Effector memory CD8-positive, alpha-beta T cell (primary cell): ENCODE results near the gene TMEM203.

Source experiments
- ATAC-seq: fragments of 150-1000 bp; cut with Tn5 transposase; replicated peaks from 2 replicates; pipeline ENCODE4 v1.10.0; 2021; ENCODE audit warnings: mild to moderate bottlenecking, moderate library complexity
- DNase-seq, 3 experiments: peaks; one replicate each; pipeline ENCODE4 v3.0.0; 2021
- H3K27ac Mint-ChIP-seq, 2 donors: one replicate each; pipeline ENCODE4 v1.8.0; 2022; ENCODE audit warnings: mild to moderate bottlenecking in 2 of 2, mixed read lengths in 2 of 2, moderate library complexity in 2 of 2
- H3K27me3 Mint-ChIP-seq, 2 donors: one replicate each; pipeline ENCODE4 v1.8.0; 2022; ENCODE audit warnings: mixed read lengths in 2 of 2
- H3K36me3 Mint-ChIP-seq: one replicate; pipeline ENCODE4 v1.8.0; 2022; ENCODE audit warnings: mild to moderate bottlenecking, moderate library complexity, mixed read lengths; ENCODE audit not compliant: insufficient read depth
- H3K4me1 Mint-ChIP-seq, 2 donors: one replicate each; pipeline ENCODE4 v1.8.0; 2022; ENCODE audit warnings: low read depth in 2 of 2, mixed read lengths in 2 of 2
- H3K4me3 Mint-ChIP-seq, 2 donors: one replicate each; pipeline ENCODE4 v1.8.0; 2022; ENCODE audit warnings: mild to moderate bottlenecking in 2 of 2, mixed read lengths in 2 of 2, moderate library complexity in 2 of 2
- H3K9me3 Mint-ChIP-seq, 2 donors: one replicate each; pipeline ENCODE4 v1.8.0; 2022; ENCODE audit warnings: mixed read lengths in 2 of 2

The TMEM203 gene

GRCh38 chr9:137229903-137230704 is 24.7 kb upstream of the TMEM203 start:
- ATAC-seq, result no peak
- DNase-seq, result no peak
- Mint-ChIP-seq H3K9me3 (no peaks in the 10 kb centered on the region), H3K27ac (no peak overlapping the region), H3K27me3 (peaks cover 16 to 32% of the 10 kb centered on the region in 2 donors), H3K36me3 (no peaks in the 10 kb centered on the region), H3K4me1 (peaks cover 2 to 8% of the 10 kb centered on the region in 2 donors), H3K4me3 (no peak overlapping the region)

- Mint-ChIP-seq H3K36me3 (no peaks in the 10 kb centered on the region), H3K27ac (no peak overlapping the region), H3K9me3 (no peaks in the 10 kb centered on the region), H3K27me3 (peaks cover 16 to 24% of the 10 kb centered on the region in 2 donors), H3K4me3 (no peak overlapping the region), H3K4me1 (peaks cover 2 to 4% of the 10 kb centered on the region in 2 donors)
- ATAC-seq, result no peak
- DNase-seq, result no peak
These were observed 23.8 kb upstream of the TMEM203 start for GRCh38 chr9:137228968-137229896.

- DNase-seq (no peak), ATAC-seq (no peak)
- Mint-ChIP-seq H3K27me3 (peaks cover 16 to 24% of the 10 kb centered on the region in 2 donors), H3K4me1 (peaks cover 2 to 4% of the 10 kb centered on the region in 2 donors), H3K9me3 (no peaks in the 10 kb centered on the region), H3K4me3 (no peak overlapping the region), H3K36me3 (peaks cover 5% of the 10 kb centered on the region), H3K27ac (no peak overlapping the region)
These were observed 23.1 kb upstream of the TMEM203 start for GRCh38 chr9:137228506-137228967.

- DNase-seq (no peak), ATAC-seq (no peak)
- no peaks in the 10 kb centered on the region for H3K9me3 Mint-ChIP-seq
- no peak overlapping the region for H3K4me3 Mint-ChIP-seq
- H3K27ac Mint-ChIP-seq, result peak overlapping the region in 1 of 2 donors; percentile 8
- H3K4me1 Mint-ChIP-seq, result peaks cover 3 to 4% of the 10 kb centered on the region in 2 donors
- H3K36me3 Mint-ChIP-seq, result peaks cover 9% of the 10 kb centered on the region
- peaks cover 16 to 24% of the 10 kb centered on the region in 2 donors for H3K27me3 Mint-ChIP-seq
These were observed 22.5 kb upstream of the TMEM203 start for GRCh38 chr9:137227853-137228505.

- Mint-ChIP-seq H3K4me1 (peaks cover 4 to 5% of the 10 kb centered on the region in 2 donors), H3K4me3 (no peak within 1 kb of the TSS), H3K9me3 (no peaks in the 10 kb centered on the region), H3K27ac (peak within 1 kb of the TSS in 1 of 2 donors; percentile 8), H3K36me3 (peaks cover 9% of the 10 kb centered on the region), H3K27me3 (peaks cover 14 to 24% of the 10 kb centered on the region in 2 donors)
- ATAC-seq, result peak; percentile 40
- peak; percentile 77 to 82 (median 81) for DNase-seq
These were observed 21.8 kb upstream of the TMEM203 start, which contains the start of gene RNF224 for GRCh38 chr9:137227054-137227852. RNF224 (plus strand) TSS chr9:137227502; CDS start chr9:137228336, 834 bp downstream.

- Mint-ChIP-seq H3K9me3 (no peaks in the 10 kb centered on the region), H3K27me3 (peaks cover 7 to 16% of the 10 kb centered on the region in 2 donors), H3K4me3 (no peak overlapping the region), H3K27ac (no peak overlapping the region), H3K4me1 (peaks cover 4 to 5% of the 10 kb centered on the region in 2 donors), H3K36me3 (peaks cover 9% of the 10 kb centered on the region)
- ATAC-seq, result no peak
- no peak for DNase-seq
These were observed 21.0 kb upstream of the TMEM203 start for GRCh38 chr9:137226338-137227053.

- no peak for ATAC-seq
- DNase-seq, result no peak
- Mint-ChIP-seq H3K9me3 (no peaks in the 10 kb centered on the region), H3K36me3 (peaks cover 11% of the 10 kb centered on the region), H3K27ac (no peak overlapping the region), H3K4me3 (no peak overlapping the region), H3K27me3 (peaks cover 6 to 9% of the 10 kb centered on the region in 2 donors), H3K4me1 (peaks cover 4 to 5% of the 10 kb centered on the region in 2 donors)
These were observed 20.4 kb upstream of the TMEM203 start for GRCh38 chr9:137225699-137226331.

GRCh38 chr9:137224830-137225694 is 19.6 kb upstream of the TMEM203 start, which contains the start of gene CYSRT1:
CYSRT1 (plus strand) TSS chr9:137225174; CDS start chr9:137225622, 448 bp downstream.
- Mint-ChIP-seq H3K9me3 (no peaks in the 10 kb centered on the region), H3K4me3 (peak within 1 kb of the TSS; percentile 78 to 83), H3K36me3 (peaks cover 13% of the 10 kb centered on the region), H3K27ac (peak within 1 kb of the TSS; percentile 86 to 88), H3K27me3 (peaks cover 6 to 9% of the 10 kb centered on the region in 2 donors), H3K4me1 (peaks cover 4 to 6% of the 10 kb centered on the region in 2 donors)
- DNase-seq (peak in 1 of 3 experiments; percentile 28), ATAC-seq (peak; percentile 13)

GRCh38 chr9:137223078-137223970 is 17.9 kb upstream of the TMEM203 start:
- H3K27ac Mint-ChIP-seq, result peak overlapping the region; percentile 86 to 88
- peak overlapping the region; percentile 78 to 83 for H3K4me3 Mint-ChIP-seq
- H3K36me3 Mint-ChIP-seq, result peaks cover 13% of the 10 kb centered on the region
- no peaks in the 10 kb centered on the region for H3K9me3 Mint-ChIP-seq
- ATAC-seq (peak; percentile 89), DNase-seq (peak; percentile 95 to 96 (median 96))
- peaks cover 4 to 6% of the 10 kb centered on the region in 2 donors for H3K4me1 Mint-ChIP-seq
- H3K27me3 Mint-ChIP-seq, result peaks cover 6 to 9% of the 10 kb centered on the region in 2 donors
